ENCODE data around the gene WDR4. TPM values are rescaled to one million over a fixed set of nuclear protein-coding genes. Genes with fewer than 3 reads are reported as not detected.
"Not testable (repeated sequence)": the region's sequence is repeated elsewhere in the genome, so short reads cannot be mapped to it uniquely, and the experiment has no call there.

The WDR4 gene
- total and polyA plus RNA-seq, 2 of the 13 experiments (the other 11 are each of a cell fraction or from before 2014, with no cell fraction given), result 11.3 to 14.4 TPM

DNA sequence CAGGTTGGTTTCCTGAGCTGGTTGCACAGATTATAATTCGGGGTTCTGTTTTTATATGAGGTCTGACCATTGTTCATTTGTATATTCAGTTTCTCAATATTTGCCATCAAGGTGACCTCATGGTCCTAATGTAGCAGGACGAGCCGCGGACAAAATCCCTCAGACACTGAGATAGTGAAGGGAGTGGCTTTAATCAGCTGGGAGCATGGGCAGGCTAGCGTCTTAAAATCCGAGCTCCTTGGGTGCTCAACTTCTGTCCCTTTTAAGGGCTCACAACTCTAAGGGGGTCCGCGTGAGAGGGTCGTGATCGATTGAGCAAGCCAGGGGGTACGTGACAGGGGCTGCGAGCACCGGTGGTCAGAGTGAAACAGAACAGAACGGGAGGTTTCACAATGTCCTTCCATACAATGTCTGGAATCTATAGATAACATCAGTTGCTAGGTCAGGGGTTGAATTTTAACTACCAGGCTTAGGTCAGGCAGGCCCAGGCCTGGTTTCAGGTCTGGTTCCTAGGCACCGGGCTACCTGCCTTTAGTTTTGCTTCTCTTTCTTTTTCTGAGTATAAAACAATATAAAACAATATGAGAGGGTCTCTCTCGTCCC, 71.9 kb downstream of the WDR4 start:
- intact Hi-C loops (cut with micrococcal nuclease; ENCODE audit: unreplicated experiment); H3K79me2 ChIP-seq (ENCODE audit: insufficient read depth, low read length); H3K27me3 ChIP-seq (ENCODE audit: control insufficient read depth in 1 of 2, insufficient read depth in 2 of 2, low read length in 2 of 2); H3K36me3 ChIP-seq (replicated peaks in 1 of 2; ENCODE audit: control insufficient read depth in 1 of 2, insufficient read depth in 2 of 2, low read length in 2 of 2); H4K20me1 ChIP-seq (ENCODE audit: insufficient read depth, low read length); CTCF ChIA-PET (ENCODE audit: low intra/inter-chr PET ratio, low total read pairs); H3K9me3 ChIP-seq (ENCODE audit: low read length); BruUV-seq (replicated peaks); H2AFZ ChIP-seq (ENCODE audit: low read length); TF ChIP-seq EP300 (IDR thresholded peaks at IDR 0.05; ENCODE audit: low read depth in 2 of 2, low read length in 2 of 2); CREM (CRISPR knock-in tag; IDR thresholded peaks at IDR 0.05): not testable (repeated sequence)
- DNase-seq (ENCODE audit: low spot score) (peak; percentile 45), ATAC-seq (peak; percentile 85), FAIRE-seq (peak; percentile 74)
- Histone ChIP-seq H3K4me3 (replicated peaks in 1 of 3; ENCODE audit: insufficient read depth in 1 of 3, low read depth in 2 of 3, low read length in 3 of 3) (peak overlapping the region in 2 of 3 experiments; percentile 29 to 39; a peak in 3 of 6 replicates), H3K27ac (ENCODE audit: extremely low read length, insufficient read depth, low read length) (peak overlapping the region; percentile 51), H3K4me1 (ENCODE audit: insufficient read depth, low read length) (peaks cover 35% of the 10 kb centered on the region), H3K4me2 (ENCODE audit: low read depth, low read length) (peak overlapping the region; percentile 68), H3K9ac (ENCODE audit: insufficient read depth, low read depth, low read length) (peak overlapping the region; percentile 41)
- POLR2A ChIA-PET, result interaction anchor here (0.9 to 1.6 kb wide), 2 partner anchors 13 to 69 kb away, joined by 3 to 5 read pairs; no protein-coding TSS in a partner anchor
- WGBS (ENCODE audit: low lambda C conversion rate), result under 1% methylated on average over 13 of the region's 16 CpGs
- in situ Hi-C loops (cut with HindIII; ENCODE audit: extremely low pct_ligation_motif_present, low pct_unique_long_range_greater_than_20kb), result loop anchor here (10.0 kb wide), 1 partner anchor 103 kb away; no protein-coding TSS in a partner anchor
- 0 out of 2 replicates have a peak, but pooled peaks have one; percentile 23 for TF ChIP-seq EP300 (CRISPR knock-in tag; IDR thresholded peaks at IDR 0.05; ENCODE audit: borderline replicate concordance)
- TF ChIP-seq, protein P1, sequence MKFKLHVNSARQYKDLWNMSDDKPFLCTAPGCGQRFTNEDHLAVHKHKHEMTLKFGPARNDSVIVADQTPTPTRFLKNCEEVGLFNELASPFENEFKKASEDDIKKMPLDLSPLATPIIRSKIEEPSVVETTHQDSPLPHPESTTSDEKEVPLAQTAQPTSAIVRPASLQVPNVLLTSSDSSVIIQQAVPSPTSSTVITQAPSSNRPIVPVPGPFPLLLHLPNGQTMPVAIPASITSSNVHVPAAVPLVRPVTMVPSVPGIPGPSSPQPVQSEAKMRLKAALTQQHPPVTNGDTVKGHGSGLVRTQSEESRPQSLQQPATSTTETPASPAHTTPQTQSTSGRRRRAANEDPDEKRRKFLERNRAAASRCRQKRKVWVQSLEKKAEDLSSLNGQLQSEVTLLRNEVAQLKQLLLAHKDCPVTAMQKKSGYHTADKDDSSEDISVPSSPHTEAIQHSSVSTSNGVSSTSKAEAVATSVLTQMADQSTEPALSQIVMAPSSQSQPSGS (CRISPR knock-in tag; IDR thresholded peaks at IDR 0.05), result 0 out of 2 replicates have a peak, but pooled peaks have one; percentile 25
- peak; percentile 70; the same call in 1 of the 2 replicates for TF ChIP-seq RXRB (CRISPR knock-in tag; IDR thresholded peaks at IDR 0.05; ENCODE audit: borderline replicate concordance)
- TF ChIP-seq PHF21A (CRISPR knock-in tag; IDR thresholded peaks at IDR 0.05), result peak; percentile 49
- 0 out of 2 replicates have a peak, but pooled peaks have one; percentile 27 for TF ChIP-seq ZBTB26 (CRISPR knock-in tag; IDR thresholded peaks at IDR 0.05; ENCODE audit: borderline replicate concordance)
- TF ChIP-seq MIER2 (CRISPR knock-in tag; IDR thresholded peaks at IDR 0.05), result 0 out of 2 replicates have a peak, but pooled peaks have one; percentile 13
- 0 out of 2 replicates have a peak, but pooled peaks have one; percentile 42 for TF ChIP-seq IRF2 (CRISPR knock-in tag; IDR thresholded peaks at IDR 0.05)
- peak; percentile 88; the same call in 1 of the 2 replicates for TF ChIP-seq ZBTB20 (CRISPR knock-in tag; IDR thresholded peaks at IDR 0.05; ENCODE audit: borderline replicate concordance, low read depth)
- peak; percentile 57; the same call in 1 of the 2 replicates for TF ChIP-seq TBX2 (CRISPR knock-in tag; IDR thresholded peaks at IDR 0.05; ENCODE audit: borderline replicate concordance)
- peak; percentile 84 for TF ChIP-seq ZFX (CRISPR knock-in tag; IDR thresholded peaks at IDR 0.05; ENCODE audit: low read depth)
- TF ChIP-seq ZSCAN31 (CRISPR knock-in tag; IDR thresholded peaks at IDR 0.05; ENCODE audit: low read depth), result peak; percentile 42; the same call in 1 of the 2 replicates
- 0 out of 2 replicates have a peak, but pooled peaks have one; percentile 38 for TF ChIP-seq PITX1 (CRISPR knock-in tag; IDR thresholded peaks at IDR 0.05)
- 0 out of 2 replicates have a peak, but pooled peaks have one; percentile 49 for TF ChIP-seq MXD4 (CRISPR knock-in tag; IDR thresholded peaks at IDR 0.05)
- peak; percentile 17; the same call in 1 of the 2 replicates for TF ChIP-seq CREM (IDR thresholded peaks at IDR 0.05)
- TF ChIP-seq ZNF687 (CRISPR knock-in tag; IDR thresholded peaks at IDR 0.05), result peak; percentile 51

Measured in HepG2 (cell line).